ENCODE measurements around the gene LST1. TPM values are rescaled to one million over a fixed set of nuclear protein-coding genes. Genes with fewer than 3 reads are reported as not detected.

LST1 gene
- total RNA-seq, 1 experiment from 2014 or later, result not detected

DNA sequence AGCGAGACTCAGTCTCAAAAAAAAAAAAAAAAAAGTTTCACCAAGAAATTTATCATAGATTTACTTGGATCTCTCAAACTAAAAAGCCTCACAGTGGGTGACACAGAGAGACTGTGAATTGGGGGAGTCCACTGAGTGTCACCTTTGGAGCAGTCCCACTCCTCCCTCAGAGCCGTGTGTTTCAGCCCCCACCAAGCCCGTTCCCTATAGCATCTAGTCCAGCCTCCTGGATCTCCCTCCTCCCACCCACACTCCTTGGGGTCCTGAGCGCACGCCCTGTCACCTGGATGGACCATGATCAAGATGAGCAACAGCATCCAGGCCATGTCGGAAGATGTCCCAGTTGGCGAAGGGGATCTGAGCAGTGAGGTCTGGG is 6.3 kb downstream of the LST1 start:
- ChIA-PET CTCF (no interaction called here), POLR2A (ENCODE audit: low non-redundant PET) (no interaction called here)

DNA sequence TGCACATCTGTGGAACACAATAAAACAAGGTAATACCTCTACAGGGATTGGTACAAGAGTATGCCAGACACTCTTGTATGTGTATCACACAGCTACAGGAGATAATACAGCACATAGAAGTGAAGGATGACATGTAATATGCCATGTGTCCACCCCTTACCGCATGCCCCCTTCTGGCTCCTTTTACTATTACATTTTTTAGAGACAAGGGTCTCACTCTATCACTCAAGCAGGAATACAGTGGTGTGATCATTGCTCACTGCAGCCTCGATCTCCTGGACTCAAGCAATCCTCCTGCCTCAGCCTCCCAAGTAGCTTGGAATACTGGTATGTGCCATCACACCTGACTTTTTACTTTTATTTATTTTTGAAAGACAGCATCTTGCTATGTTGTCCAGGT is 10.9 kb downstream of the LST1 start:
- intact Hi-C loops (cut with micrococcal nuclease; ENCODE audit: unreplicated experiment), result loop anchor here (2.0 kb wide), 1 partner anchor 14 kb away; the partner anchor contains the start of gene LTB
- ChIA-PET CTCF (interaction anchor here (1.1 to 3.6 kb wide), 7 partner anchors 17 to 104 kb away, joined by 3 to 30 read pairs (median 4); partner anchors contain the start of genes ATP6V1G2, C6orf47 and NFKBIL1), POLR2A (ENCODE audit: low non-redundant PET) (no interaction called here)
- no peak for TF ChIP-seq EZH2 (IDR thresholded peaks at IDR 0.05; ENCODE audit: borderline replicate concordance, low read depth, low read length, poor library complexity, severe bottlenecking)
- TF ChIP-seq CTCF (conservative IDR thresholded peaks at IDR 0.05; ENCODE audit: low read depth, low read length), result peak; percentile 57
- Histone ChIP-seq H3K36me3 (ENCODE audit: insufficient read depth, low read length, poor library complexity, severe bottlenecking) (no peaks in the 10 kb centered on the region), H3K27me3 (replicated peaks; ENCODE audit: insufficient read depth, low read depth, low read length, poor library complexity) (no peaks in the 10 kb centered on the region), H3K4me3 (ENCODE audit: low read depth, low read length, poor library complexity, severe bottlenecking) (no peak overlapping the region), H3K9me3 (ENCODE audit: low read depth, low read length, poor library complexity, severe bottlenecking) (no peaks in the 10 kb centered on the region), H3K27ac (ENCODE audit: low read depth, low read length, poor library complexity, severe bottlenecking) (no peak overlapping the region), H3K4me1 (ENCODE audit: insufficient read depth, low read length, poor library complexity, severe bottlenecking) (no peaks in the 10 kb centered on the region)
- DNase-seq (ENCODE audit: low spot score), result peak; percentile 75
- no TSS peak for BruUV-seq (replicated peaks)

More for the DNA sequence above, 6.3 kb downstream of the LST1 start:
- Histone ChIP-seq H3K4me3 (ENCODE audit: low read depth, low read length, poor library complexity, severe bottlenecking) (no peak overlapping the region), H3K36me3 (ENCODE audit: insufficient read depth, low read length, poor library complexity, severe bottlenecking) (no peaks in the 10 kb centered on the region), H3K27me3 (replicated peaks; ENCODE audit: insufficient read depth, low read depth, low read length, poor library complexity) (no peaks in the 10 kb centered on the region), H3K9me3 (ENCODE audit: low read depth, low read length, poor library complexity, severe bottlenecking) (no peaks in the 10 kb centered on the region), H3K27ac (ENCODE audit: low read depth, low read length, poor library complexity, severe bottlenecking) (no peak overlapping the region), H3K4me1 (ENCODE audit: insufficient read depth, low read length, poor library complexity, severe bottlenecking) (no peaks in the 10 kb centered on the region)
- no TSS peak for BruUV-seq (replicated peaks)
- TF ChIP-seq EZH2 (IDR thresholded peaks at IDR 0.05; ENCODE audit: borderline replicate concordance, low read depth, low read length, poor library complexity, severe bottlenecking) (no peak), CTCF (conservative IDR thresholded peaks at IDR 0.05; ENCODE audit: low read depth, low read length) (no peak)
- intact Hi-C loops (cut with micrococcal nuclease; ENCODE audit: unreplicated experiment), result no loop called here
- DNase-seq (ENCODE audit: low spot score), result no peak

GRCh38 chr6:31607317-31607716 is 21.2 kb downstream of the LST1 start:
- BruUV-seq (replicated peaks), result no TSS peak
- Histone ChIP-seq H3K9me3 (ENCODE audit: low read depth, low read length, poor library complexity, severe bottlenecking) (no peaks in the 10 kb centered on the region), H3K27ac (ENCODE audit: low read depth, low read length, poor library complexity, severe bottlenecking) (no peak overlapping the region), H3K27me3 (replicated peaks; ENCODE audit: insufficient read depth, low read depth, low read length, poor library complexity) (no peaks in the 10 kb centered on the region), H3K4me3 (ENCODE audit: low read depth, low read length, poor library complexity, severe bottlenecking) (no peak overlapping the region), H3K36me3 (ENCODE audit: insufficient read depth, low read length, poor library complexity, severe bottlenecking) (no peaks in the 10 kb centered on the region), H3K4me1 (ENCODE audit: insufficient read depth, low read length, poor library complexity, severe bottlenecking) (no peaks in the 10 kb centered on the region)
- ChIA-PET POLR2A (ENCODE audit: low non-redundant PET) (no interaction called here), CTCF (no interaction called here)
- no peak for DNase-seq (ENCODE audit: low spot score)
- intact Hi-C loops (cut with micrococcal nuclease; ENCODE audit: unreplicated experiment), result no loop called here
- TF ChIP-seq CTCF (conservative IDR thresholded peaks at IDR 0.05; ENCODE audit: low read depth, low read length) (no peak), EZH2 (IDR thresholded peaks at IDR 0.05; ENCODE audit: borderline replicate concordance, low read depth, low read length, poor library complexity, severe bottlenecking) (no peak)

Measured in A673 (cell line).